ENCODE measurements around the gene MRPS15. TPM values are rescaled to one million over a fixed set of nuclear protein-coding genes. Genes with fewer than 3 reads are reported as not detected.

MRPS15 gene
- total RNA-seq, 1 experiment from 2014 or later = 140 TPM

GRCh38 chr1:36475910-36476604, 11.9 kb upstream of the MRPS15 start:
- BruUV-seq (replicated peaks) = no TSS peak
- intact Hi-C loops (cut with micrococcal nuclease; ENCODE audit: unreplicated experiment) = no loop called here
- no peaks in the 10 kb centered on the region for H3K36me3 ChIP-seq (ENCODE audit: insufficient read depth, low read length, poor library complexity, severe bottlenecking)
- H3K27ac ChIP-seq (ENCODE audit: low read depth, low read length, poor library complexity, severe bottlenecking) = no peak overlapping the region
- CTCF ChIA-PET = no interaction called here
- H3K4me3 ChIP-seq (ENCODE audit: low read depth, low read length, poor library complexity, severe bottlenecking) = no peak overlapping the region
- no peaks in the 10 kb centered on the region for H3K9me3 ChIP-seq (ENCODE audit: low read depth, low read length, poor library complexity, severe bottlenecking)
- H3K4me1 ChIP-seq (ENCODE audit: insufficient read depth, low read length, poor library complexity, severe bottlenecking) = no peaks in the 10 kb centered on the region
- no peaks in the 10 kb centered on the region for H3K27me3 ChIP-seq (replicated peaks; ENCODE audit: insufficient read depth, low read depth, low read length, poor library complexity)
- TF ChIP-seq EZH2 (IDR thresholded peaks at IDR 0.05; ENCODE audit: borderline replicate concordance, low read depth, low read length, poor library complexity, severe bottlenecking) = no peak
- TF ChIP-seq, protein P1, sequence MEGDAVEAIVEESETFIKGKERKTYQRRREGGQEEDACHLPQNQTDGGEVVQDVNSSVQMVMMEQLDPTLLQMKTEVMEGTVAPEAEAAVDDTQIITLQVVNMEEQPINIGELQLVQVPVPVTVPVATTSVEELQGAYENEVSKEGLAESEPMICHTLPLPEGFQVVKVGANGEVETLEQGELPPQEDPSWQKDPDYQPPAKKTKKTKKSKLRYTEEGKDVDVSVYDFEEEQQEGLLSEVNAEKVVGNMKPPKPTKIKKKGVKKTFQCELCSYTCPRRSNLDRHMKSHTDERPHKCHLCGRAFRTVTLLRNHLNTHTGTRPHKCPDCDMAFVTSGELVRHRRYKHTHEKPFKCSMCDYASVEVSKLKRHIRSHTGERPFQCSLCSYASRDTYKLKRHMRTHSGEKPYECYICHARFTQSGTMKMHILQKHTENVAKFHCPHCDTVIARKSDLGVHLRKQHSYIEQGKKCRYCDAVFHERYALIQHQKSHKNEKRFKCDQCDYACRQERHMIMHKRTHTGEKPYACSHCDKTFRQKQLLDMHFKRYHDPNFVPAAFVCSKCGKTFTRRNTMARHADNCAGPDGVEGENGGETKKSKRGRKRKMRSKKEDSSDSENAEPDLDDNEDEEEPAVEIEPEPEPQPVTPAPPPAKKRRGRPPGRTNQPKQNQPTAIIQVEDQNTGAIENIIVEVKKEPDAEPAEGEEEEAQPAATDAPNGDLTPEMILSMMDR (conservative IDR thresholded peaks at IDR 0.05; ENCODE audit: low read depth, low read length) = no peak
- POLR2A ChIA-PET (ENCODE audit: low non-redundant PET) = no interaction called here
- no peak for DNase-seq (ENCODE audit: low spot score)

GRCh38 chr1:36475341-36475740, 11.2 kb upstream of the MRPS15 start:
- no peaks in the 10 kb centered on the region for H3K4me1 ChIP-seq (ENCODE audit: insufficient read depth, low read length, poor library complexity, severe bottlenecking)
- no peaks in the 10 kb centered on the region for H3K9me3 ChIP-seq (ENCODE audit: low read depth, low read length, poor library complexity, severe bottlenecking)
- H3K4me3 ChIP-seq (ENCODE audit: low read depth, low read length, poor library complexity, severe bottlenecking) = no peak overlapping the region
- H3K27me3 ChIP-seq (replicated peaks; ENCODE audit: insufficient read depth, low read depth, low read length, poor library complexity) = no peaks in the 10 kb centered on the region
- no peak overlapping the region for H3K27ac ChIP-seq (ENCODE audit: low read depth, low read length, poor library complexity, severe bottlenecking)
- intact Hi-C loops (cut with micrococcal nuclease; ENCODE audit: unreplicated experiment) = no loop called here
- no TSS peak for BruUV-seq (replicated peaks)
- H3K36me3 ChIP-seq (ENCODE audit: insufficient read depth, low read length, poor library complexity, severe bottlenecking) = no peaks in the 10 kb centered on the region
- TF ChIP-seq, protein P1 (conservative IDR thresholded peaks at IDR 0.05; ENCODE audit: low read depth, low read length) = no peak
- TF ChIP-seq EZH2 (IDR thresholded peaks at IDR 0.05; ENCODE audit: borderline replicate concordance, low read depth, low read length, poor library complexity, severe bottlenecking) = no peak
- ChIA-PET CTCF (no interaction called here), POLR2A (ENCODE audit: low non-redundant PET) (no interaction called here)
- DNase-seq (ENCODE audit: low spot score) = no peak

- ChIA-PET POLR2A (ENCODE audit: low non-redundant PET) (no interaction called here), CTCF (no interaction called here)
- TF ChIP-seq EZH2 (IDR thresholded peaks at IDR 0.05; ENCODE audit: borderline replicate concordance, low read depth, low read length, poor library complexity, severe bottlenecking) = no peak
- H3K4me3 ChIP-seq (ENCODE audit: low read depth, low read length, poor library complexity, severe bottlenecking) = no peak overlapping the region
- intact Hi-C loops (cut with micrococcal nuclease; ENCODE audit: unreplicated experiment) = no loop called here
- no peaks in the 10 kb centered on the region for H3K27me3 ChIP-seq (replicated peaks; ENCODE audit: insufficient read depth, low read depth, low read length, poor library complexity)
- H3K27ac ChIP-seq (ENCODE audit: low read depth, low read length, poor library complexity, severe bottlenecking) = no peak overlapping the region
- H3K36me3 ChIP-seq (ENCODE audit: insufficient read depth, low read length, poor library complexity, severe bottlenecking) = no peaks in the 10 kb centered on the region
- BruUV-seq (replicated peaks) = no TSS peak
- no peaks in the 10 kb centered on the region for H3K9me3 ChIP-seq (ENCODE audit: low read depth, low read length, poor library complexity, severe bottlenecking)
- H3K4me1 ChIP-seq (ENCODE audit: insufficient read depth, low read length, poor library complexity, severe bottlenecking) = no peaks in the 10 kb centered on the region
- no peak for DNase-seq (ENCODE audit: low spot score)
Measured at GRCh38 chr1:36472656-36473055, 8.5 kb upstream of the MRPS15 start.
